Chondrocyte (in vitro differentiated cells): ENCODE results near the gene HSH2D. TPM values are rescaled to one million over a fixed set of nuclear protein-coding genes. Genes with fewer than 3 reads are reported as not detected.

Experiments
- DNase-seq: peaks from one replicate; pipeline ENCODE4 v3.0.0; 2021; ENCODE audit warnings: mixed read lengths, low spot score
- H3K27ac Mint-ChIP-seq: one replicate; pipeline ENCODE4 v1.8.0; 2021; ENCODE audit warnings: mild to moderate bottlenecking, moderate library complexity, mixed read lengths; ENCODE audit not compliant: unreplicated experiment
- H3K27me3 Mint-ChIP-seq: 2 replicates; pipeline ENCODE4 v1.8.0; 2021; ENCODE audit warnings: low read depth, mixed read lengths
- H3K36me3 Mint-ChIP-seq: 2 replicates; pipeline ENCODE4 v1.8.0; 2021; ENCODE audit warnings: low read depth, mixed read lengths
- H3K4me1 Mint-ChIP-seq: 2 replicates; pipeline ENCODE4 v1.8.0; 2021; ENCODE audit warnings: low read depth, mild to moderate bottlenecking, mixed read lengths
- H3K4me3 Mint-ChIP-seq: one replicate; pipeline ENCODE4 v1.8.0; 2021; ENCODE audit warnings: mild to moderate bottlenecking, moderate library complexity, mixed read lengths; ENCODE audit not compliant: unreplicated experiment
- H3K9me3 Mint-ChIP-seq: 2 replicates; pipeline ENCODE4 v1.8.0; 2021; ENCODE audit warnings: low read depth, mixed read lengths
- CTCF ChIP-seq: fragments of 200-600 bp; sonication (generic); IDR thresholded peaks from 2 replicates; pipeline ENCODE4 v1.5.0; 2021; ENCODE audit warnings: antibody characterized with exemption, mild to moderate bottlenecking, moderate library complexity
- total RNA-seq: library from RNA; stranded (reverse); gene quantifications from 3 replicates; pipeline ENCODE4 v1.2.1, GENCODE V29; 2021

Gene HSH2D
- total RNA-seq, 1 donor from 2014 or later = not detected

DNA sequence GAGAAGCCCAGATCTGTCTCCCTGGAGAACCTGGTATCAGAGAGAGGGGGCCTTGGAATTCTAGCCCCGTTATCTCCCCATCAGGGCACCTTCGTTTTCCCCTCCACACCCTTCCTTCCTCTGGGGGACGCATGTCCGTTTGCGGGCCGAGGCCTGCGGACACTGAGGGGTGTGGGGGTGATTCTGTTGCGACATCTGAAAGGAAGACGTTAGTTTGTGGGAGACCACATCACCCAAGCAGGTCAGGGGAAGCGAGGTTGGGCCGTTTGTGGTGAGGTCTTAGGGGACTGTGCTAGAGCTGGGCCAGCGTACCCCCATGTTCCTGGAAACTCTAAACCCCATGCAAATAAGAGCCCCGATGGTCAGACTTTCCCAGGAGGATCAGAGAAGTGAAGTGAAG, 3.7 kb upstream of the HSH2D start:
- H3K9me3 Mint-ChIP-seq = no peaks in the 10 kb centered on the region
- peaks cover 3% of the 10 kb centered on the region for H3K36me3 Mint-ChIP-seq
- H3K27me3 Mint-ChIP-seq = peaks cover 2% of the 10 kb centered on the region
- H3K27ac Mint-ChIP-seq = no peak overlapping the region
- H3K4me3 Mint-ChIP-seq = no peak overlapping the region
- no peak for TF ChIP-seq CTCF
- no peaks in the 10 kb centered on the region for H3K4me1 Mint-ChIP-seq
- DNase-seq = no peak

DNA sequence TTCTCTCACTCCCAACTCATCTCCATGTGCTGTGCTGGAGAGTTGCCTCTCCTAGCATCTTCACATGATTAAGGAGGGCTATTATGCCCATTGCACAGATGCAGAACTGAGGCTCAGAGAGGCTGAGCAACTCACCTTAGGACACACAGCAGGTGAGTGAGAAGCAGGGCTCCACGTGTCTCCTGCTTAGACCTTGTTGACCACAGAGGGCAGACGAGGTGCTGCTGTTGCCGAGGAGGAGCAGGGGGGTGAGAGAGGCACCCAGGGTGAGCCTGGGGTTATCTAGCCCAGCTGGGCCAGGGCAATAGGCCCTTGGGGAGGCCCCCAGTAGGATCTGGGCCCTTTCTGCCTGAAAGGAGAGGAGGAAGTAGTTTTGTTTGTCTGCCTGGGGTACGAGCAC, 2.4 kb upstream of the HSH2D start:
- TF ChIP-seq CTCF = no peak
- no peak overlapping the region for H3K27ac Mint-ChIP-seq
- peaks cover 2% of the 10 kb centered on the region for H3K27me3 Mint-ChIP-seq
- H3K4me1 Mint-ChIP-seq = no peaks in the 10 kb centered on the region
- no peaks in the 10 kb centered on the region for H3K9me3 Mint-ChIP-seq
- H3K4me3 Mint-ChIP-seq = no peak overlapping the region
- no peak for DNase-seq
- no peaks in the 10 kb centered on the region for H3K36me3 Mint-ChIP-seq

- Mint-ChIP-seq H3K36me3 (no peaks in the 10 kb centered on the region), H3K27ac (no peak overlapping the region)
Measured at GRCh38 chr19:16142032-16142580, 1.4 kb upstream of the HSH2D start.

GRCh38 chr19:16144216-16144581, 714 bp downstream of the HSH2D start:
- no peak overlapping the region for H3K27ac Mint-ChIP-seq
- H3K27me3 Mint-ChIP-seq = peaks cover 5% of the 10 kb centered on the region
- no peak for DNase-seq
- no peaks in the 10 kb centered on the region for H3K9me3 Mint-ChIP-seq
- H3K36me3 Mint-ChIP-seq = no peaks in the 10 kb centered on the region
- H3K4me1 Mint-ChIP-seq = no peaks in the 10 kb centered on the region
- no peak for TF ChIP-seq CTCF
- no peak overlapping the region for H3K4me3 Mint-ChIP-seq

More at GRCh38 chr19:16142032-16142580, 1.4 kb upstream of the HSH2D start:
- Mint-ChIP-seq H3K4me1 (no peaks in the 10 kb centered on the region), H3K4me3 (no peak overlapping the region), H3K9me3 (no peaks in the 10 kb centered on the region), H3K27me3 (peaks cover 5% of the 10 kb centered on the region)
- TF ChIP-seq CTCF = no peak
- no peak for DNase-seq

DNA sequence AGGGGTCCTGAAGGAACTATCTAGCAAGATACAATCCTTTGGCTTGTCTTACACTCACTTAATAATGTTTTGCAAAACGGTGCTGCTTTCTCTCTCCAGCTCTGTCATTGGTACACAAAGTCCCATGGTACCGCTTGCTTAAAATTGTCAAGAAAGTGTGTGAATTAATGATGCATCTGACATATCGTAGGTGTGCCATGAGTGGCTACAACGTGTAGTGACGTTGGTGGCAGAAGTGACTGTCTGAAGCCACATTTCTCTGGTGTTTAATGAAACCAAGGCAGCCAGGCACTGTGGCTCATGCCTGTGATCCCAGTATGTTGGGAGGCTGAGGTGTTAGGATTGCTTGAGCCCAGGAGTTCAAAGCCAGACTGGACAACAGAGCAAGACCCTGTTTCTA, 2.6 kb downstream of the HSH2D start:
- Mint-ChIP-seq H3K27ac (no peak overlapping the region), H3K4me1 (no peaks in the 10 kb centered on the region), H3K4me3 (no peak overlapping the region), H3K36me3 (no peaks in the 10 kb centered on the region), H3K9me3 (no peaks in the 10 kb centered on the region), H3K27me3 (peaks cover 5% of the 10 kb centered on the region)
- TF ChIP-seq CTCF = no peak
- no peak for DNase-seq
